ENCODE results near the gene DCAF4. TPM values are rescaled to one million over a fixed set of nuclear protein-coding genes. Genes with fewer than 3 reads are reported as not detected.

DCAF4 gene
- total and polyA plus RNA-seq, 2 donors (not counting 1 experiment from before 2014, with no cell fraction given), result 10.2 to 20.7 TPM

GRCh38 chr14:72998252-72998903, 72.1 kb downstream of the DCAF4 start:
- H3K79me2 ChIP-seq (ENCODE audit: control insufficient read depth, insufficient read depth, low read length), result peaks cover 3% of the 10 kb centered on the region
- no peak overlapping the region for H3K27ac ChIP-seq (ENCODE audit: insufficient read depth, low read length)
- no peaks in the 10 kb centered on the region for H4K20me1 ChIP-seq (ENCODE audit: control insufficient read depth, extremely low read depth, insufficient read depth, low read length)
- H3K4me1 ChIP-seq (ENCODE audit: control insufficient read depth, extremely low read depth, insufficient read depth, low read length), result no peaks in the 10 kb centered on the region
- peaks cover 13% of the 10 kb centered on the region for H3K36me3 ChIP-seq (ENCODE audit: control insufficient read depth, insufficient read depth, low read length)
- H3K9me3 ChIP-seq (ENCODE audit: control insufficient read depth, insufficient read depth, low read depth, low read length), result no peaks in the 10 kb centered on the region
- no peaks in the 10 kb centered on the region for H3K27me3 ChIP-seq (ENCODE audit: control insufficient read depth, insufficient read depth, low read length)
- no peak for TF ChIP-seq EZH2 (IDR thresholded peaks at IDR 0.05; ENCODE audit: low read length, missing control alignments)
- TF ChIP-seq CTCF (conservative IDR thresholded peaks at IDR 0.05 in 1 of 2, IDR thresholded peaks at IDR 0.05 in 1 of 2; ENCODE audit: low read depth in 1 of 2, low read length in 2 of 2), result no peak
- H3K4me2 ChIP-seq (ENCODE audit: extremely low read depth, insufficient read depth, low read length), result no peak overlapping the region
- DNase-seq (ENCODE audit: low read depth in 2 of 2), result no peak
- no peak overlapping the region for H3K4me3 ChIP-seq (replicated peaks in 1 of 4; ENCODE audit: control extremely low read depth in 1 of 4, insufficient read depth in 1 of 4, low read depth in 3 of 4, low read length in 4 of 4)
- H2AFZ ChIP-seq (ENCODE audit: low read length), result no peak overlapping the region
- H3K9ac ChIP-seq (ENCODE audit: insufficient read depth, low read length), result no peak overlapping the region

GRCh38 chr14:72999316-72999715, 73.1 kb downstream of the DCAF4 start:
- no peaks in the 10 kb centered on the region for H4K20me1 ChIP-seq (ENCODE audit: control insufficient read depth, extremely low read depth, insufficient read depth, low read length)
- TF ChIP-seq CTCF (conservative IDR thresholded peaks at IDR 0.05 in 1 of 2, IDR thresholded peaks at IDR 0.05 in 1 of 2; ENCODE audit: low read depth in 1 of 2, low read length in 2 of 2), result no peak
- TF ChIP-seq EZH2 (IDR thresholded peaks at IDR 0.05; ENCODE audit: low read length, missing control alignments), result no peak

GRCh38 chr14:73000073-73000472, 73.8 kb downstream of the DCAF4 start:
- Histone ChIP-seq H3K4me3 (replicated peaks in 1 of 4; ENCODE audit: control extremely low read depth in 1 of 4, insufficient read depth in 1 of 4, low read depth in 3 of 4, low read length in 4 of 4) (no peak overlapping the region), H4K20me1 (ENCODE audit: control insufficient read depth, extremely low read depth, insufficient read depth, low read length) (no peaks in the 10 kb centered on the region), H2AFZ (ENCODE audit: low read length) (no peak overlapping the region)

More at GRCh38 chr14:72999316-72999715, 73.1 kb downstream of the DCAF4 start:
- Histone ChIP-seq H3K4me3 (replicated peaks in 1 of 4; ENCODE audit: control extremely low read depth in 1 of 4, insufficient read depth in 1 of 4, low read depth in 3 of 4, low read length in 4 of 4) (no peak overlapping the region), H2AFZ (ENCODE audit: low read length) (no peak overlapping the region), H3K27ac (ENCODE audit: insufficient read depth, low read length) (no peak overlapping the region), H3K9ac (ENCODE audit: insufficient read depth, low read length) (no peak overlapping the region), H3K4me1 (ENCODE audit: control insufficient read depth, extremely low read depth, insufficient read depth, low read length) (no peaks in the 10 kb centered on the region), H3K79me2 (ENCODE audit: control insufficient read depth, insufficient read depth, low read length) (peaks cover 3% of the 10 kb centered on the region), H3K36me3 (ENCODE audit: control insufficient read depth, insufficient read depth, low read length) (peaks cover 12% of the 10 kb centered on the region), H3K27me3 (ENCODE audit: control insufficient read depth, insufficient read depth, low read length) (no peaks in the 10 kb centered on the region), H3K4me2 (ENCODE audit: extremely low read depth, insufficient read depth, low read length) (no peak overlapping the region), H3K9me3 (ENCODE audit: control insufficient read depth, insufficient read depth, low read depth, low read length) (no peaks in the 10 kb centered on the region)
- DNase-seq (ENCODE audit: low read depth in 2 of 2), result no peak

More at GRCh38 chr14:73000073-73000472, 73.8 kb downstream of the DCAF4 start:
- no peaks in the 10 kb centered on the region for H3K4me1 ChIP-seq (ENCODE audit: control insufficient read depth, extremely low read depth, insufficient read depth, low read length)
- H3K9me3 ChIP-seq (ENCODE audit: control insufficient read depth, insufficient read depth, low read depth, low read length), result no peaks in the 10 kb centered on the region
- no peak overlapping the region for H3K27ac ChIP-seq (ENCODE audit: insufficient read depth, low read length)
- no peak overlapping the region for H3K4me2 ChIP-seq (ENCODE audit: extremely low read depth, insufficient read depth, low read length)
- no peak for DNase-seq (ENCODE audit: low read depth in 2 of 2)
- H3K9ac ChIP-seq (ENCODE audit: insufficient read depth, low read length), result no peak overlapping the region
- TF ChIP-seq CTCF (conservative IDR thresholded peaks at IDR 0.05 in 1 of 2, IDR thresholded peaks at IDR 0.05 in 1 of 2; ENCODE audit: low read depth in 1 of 2, low read length in 2 of 2), result no peak
- peaks cover 12% of the 10 kb centered on the region for H3K36me3 ChIP-seq (ENCODE audit: control insufficient read depth, insufficient read depth, low read length)
- no peaks in the 10 kb centered on the region for H3K27me3 ChIP-seq (ENCODE audit: control insufficient read depth, insufficient read depth, low read length)
- peaks cover 3% of the 10 kb centered on the region for H3K79me2 ChIP-seq (ENCODE audit: control insufficient read depth, insufficient read depth, low read length)
